K562 (cell line): Measurements from ENCODE around the gene CHMP4B. TPM values are rescaled to one million over a fixed set of nuclear protein-coding genes. Genes with fewer than 3 reads are reported as not detected.

Experiments used
- ASH1L ChIP-seq: fragments of 450-650 bp; IDR thresholded peaks from 2 replicates; pipeline ENCODE4 v1.6.1; 2018; ENCODE audit warnings: borderline replicate concordance, mild to moderate bottlenecking, low read depth; ENCODE audit not compliant: partially characterized antibody
- ATF7 ChIP-seq: fragments of 450-650 bp; IDR thresholded peaks from 2 replicates; pipeline ENCODE4 v1.7.1; 2014; ENCODE audit warnings: mild to moderate bottlenecking, moderate library complexity
- BACH1 ChIP-seq: fragments of 200-800 bp; sonication (Bioruptor generic); IDR thresholded peaks from 2 replicates; pipeline ENCODE4 v1.6.1; 2016; ENCODE audit warnings: missing genetic modification characterization, missing compliant biosample characterization
- CAMTA2 ChIP-seq: fragments of 250-450 bp; sonication (Bioruptor Pico); conservative IDR thresholded peaks from 2 replicates; pipeline ENCODE4 v1.5.1; 2022
- CBFB ChIP-seq: sonication (generic); formaldehyde crosslinking; IDR thresholded peaks from 2 replicates; pipeline ENCODE4 v1.4.0; 2020; ENCODE audit warnings: mild to moderate bottlenecking, missing genetic modification reagents
- ILF3 ChIP-seq: fragments of 450-650 bp; IDR thresholded peaks from 2 replicates; pipeline ENCODE4 v1.6.1; 2018; ENCODE audit warnings: antibody characterized with exemption, mild to moderate bottlenecking, moderate library complexity, borderline replicate concordance
- KDM4B ChIP-seq, 2 experiments: fragments of 450-650 bp in 1 of 2; sonication (generic) in 1 of 2; IDR thresholded peaks; 2 replicates each; pipeline ENCODE4 v1.6.1; 2016 to 2017; ENCODE audit warnings: borderline replicate concordance in 2 of 2, antibody characterized with exemption in 1 of 2, low read depth in 1 of 2, mild to moderate bottlenecking in 1 of 2
- PCBP2 ChIP-seq: fragments of 200-400 bp; formaldehyde crosslinking; IDR thresholded peaks from 2 replicates; pipeline ENCODE4 v1.6.1; 2018; ENCODE audit warnings: low read length, low read depth, mild to moderate bottlenecking, moderate library complexity; ENCODE audit not compliant: poor library complexity, severe bottlenecking
- RFX5 ChIP-seq: IDR thresholded peaks from 2 replicates; pipeline ENCODE4 v1.6.1; 2011; ENCODE audit warnings: low read depth, mild to moderate bottlenecking, improper control_type of control experiment, low read length
- SAFB ChIP-seq: fragments of 200-400 bp; formaldehyde crosslinking; IDR thresholded peaks from 2 replicates; pipeline ENCODE4 v1.6.1; 2017; ENCODE audit warnings: low read depth, low read length, borderline replicate concordance
- SMC3 ChIP-seq: conservative IDR thresholded peaks from 2 replicates; pipeline ENCODE4 v1.6.1; 2011; ENCODE audit warnings: low read depth, low read length, improper control_type of control experiment; ENCODE audit not compliant: insufficient read depth
- STAG1 ChIP-seq: sonication (generic); formaldehyde crosslinking; IDR thresholded peaks from 2 replicates; pipeline ENCODE4 v1.5.0; 2020; ENCODE audit warnings: missing genetic modification reagents, borderline replicate concordance
- WHSC1 ChIP-seq: IDR thresholded peaks from one replicate; pipeline ENCODE4 v1.6.1; 2012; ENCODE audit warnings: low read length, control low read depth, inconsistent platforms
- YY1 ChIP-seq, 3 experiments: IDR thresholded peaks; 2 replicates each; pipeline ENCODE4 v1.6.1; 2011; ENCODE audit warnings: low read length in 2 of 3, mild to moderate bottlenecking in 2 of 3, moderate library complexity in 2 of 3, borderline replicate concordance in 1 of 3, control low read depth in 1 of 3, low read depth in 1 of 3; ENCODE audit not compliant: insufficient read depth in 3 of 3, insufficient replicate concordance in 2 of 3, control insufficient read depth in 1 of 3, insufficient read length in 1 of 3; ENCODE audit errors: extremely low read depth in 1 of 3
- ZNF764 ChIP-seq: fragments of 250-450 bp; sonication (Bioruptor Pico); IDR thresholded peaks from 2 replicates; pipeline ENCODE4 v1.4.0; 2020; ENCODE audit warnings: low read depth, mild to moderate bottlenecking, moderate library complexity
- polyA plus RNA-seq, 8 experiments: library from polyadenylated mRNA; depleted of rRNA in 4 of 8; stranded (reverse) in 5 of 8; unstranded in 3 of 8; fragments of >200 nt; fragmentation: Nextera tagmentation in 2 of 8; fragmentation: Illumina TruSeq in 1 of 8; extraction: Ambion mirVana in 2 of 8; extraction: Trizol in 1 of 8; gene quantifications; 2 replicates each; pipeline versions ENCODE4 v1.2.1 to v1.2.3, GENCODE V29; 2011 to 2014; ENCODE audit warnings: inconsistent platforms in 1 of 8, missing spikeins in 1 of 8
- total RNA-seq, 7 experiments: library from RNA; depleted of rRNA in 6 of 7; stranded (reverse); fragments of >200 nt in 6 of 7; fragmentation: Illumina TruSeq in 2 of 7; extraction: Trizol in 2 of 7; gene quantifications; 2 replicates each; pipeline versions ENCODE4 v1.2.1 to v1.2.3, GENCODE V29; 2011 to 2021; ENCODE audit warnings: low replicate concordance in 1 of 7
- TF ChIP-seq, protein P1 (sequence below), 3 experiments: fragments of 200-800 bp in 1 of 3; fragments of 250-450 bp in 1 of 3; fragments of 450-650 bp in 1 of 3; sonication (Bioruptor Pico) in 1 of 3; sonication (Bioruptor generic) in 1 of 3; formaldehyde crosslinking in 1 of 3; IDR thresholded peaks; 2 replicates each; pipeline versions ENCODE4 v1.6.1 to v1.8.0; 2016 to 2022; ENCODE audit warnings: mild to moderate bottlenecking in 2 of 3, missing genetic modification characterization in 2 of 3, missing compliant biosample characterization in 1 of 3, moderate library complexity in 1 of 3
- TF ChIP-seq, protein P2 (sequence below): sonication (generic); formaldehyde crosslinking; IDR thresholded peaks from 2 replicates; pipeline ENCODE4 v1.8.0; 2022; ENCODE audit warnings: mild to moderate bottlenecking, low read depth, missing genetic modification reagents
- TF ChIP-seq, protein P3 (sequence below), 2 experiments: fragments of 250-450 bp in 1 of 2; fragments of 450-650 bp in 1 of 2; sonication (Bioruptor Pico) in 1 of 2; IDR thresholded peaks; 2 replicates each; pipeline versions ENCODE4 v1.6.1 to v1.8.0; 2016 to 2021; ENCODE audit warnings: mild to moderate bottlenecking in 2 of 2, moderate library complexity in 2 of 2, missing compliant biosample characterization in 1 of 2, missing genetic modification characterization in 1 of 2

The CHMP4B gene
- total and polyA plus RNA-seq, 9 of the 15 experiments (the other 6 are each of a cell fraction or from before 2014, with no cell fraction given) = 1.8 to 64.7 (median 31.8) TPM

DNA sequence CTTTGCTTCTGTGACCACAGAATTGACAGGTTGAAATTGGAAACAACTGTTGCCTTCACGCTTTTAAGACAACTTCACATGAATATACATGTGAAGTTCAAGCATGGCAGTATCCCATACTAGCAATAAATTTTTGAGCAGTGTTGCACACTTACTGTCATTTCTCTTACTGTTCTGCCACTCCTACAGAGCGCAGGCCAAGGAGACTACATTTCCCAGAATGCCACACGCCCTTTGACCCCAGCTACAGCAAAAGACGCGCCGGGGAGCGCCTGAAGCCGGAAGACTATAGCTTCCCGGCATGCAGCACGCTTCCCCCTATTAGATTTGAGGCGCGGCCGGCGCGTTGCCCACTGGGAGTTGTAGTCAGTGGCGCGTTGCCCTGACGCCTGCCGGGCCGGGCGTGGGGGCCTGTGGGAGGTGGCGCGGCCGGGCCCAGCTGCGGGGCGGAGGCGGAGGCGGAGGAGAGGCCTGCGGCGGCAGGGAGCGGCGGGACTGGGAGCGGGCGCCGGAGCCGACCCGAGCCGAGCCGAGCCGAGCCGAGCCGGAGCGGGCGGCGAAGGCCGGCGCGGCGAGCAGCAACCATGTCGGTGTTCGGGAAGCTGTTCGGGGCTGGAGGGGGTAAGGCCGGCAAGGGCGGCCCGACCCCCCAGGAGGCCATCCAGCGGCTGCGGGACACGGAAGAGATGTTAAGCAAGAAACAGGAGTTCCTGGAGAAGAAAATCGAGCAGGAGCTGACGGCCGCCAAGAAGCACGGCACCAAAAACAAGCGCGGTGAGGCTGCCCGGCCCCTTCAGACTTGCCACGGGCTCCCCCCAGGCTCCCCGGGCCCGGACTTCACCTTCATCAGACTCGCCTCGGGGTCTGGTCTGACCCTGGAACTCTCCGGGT lies at the start of gene CHMP4B (continued):
- TF ChIP-seq, protein P1, sequence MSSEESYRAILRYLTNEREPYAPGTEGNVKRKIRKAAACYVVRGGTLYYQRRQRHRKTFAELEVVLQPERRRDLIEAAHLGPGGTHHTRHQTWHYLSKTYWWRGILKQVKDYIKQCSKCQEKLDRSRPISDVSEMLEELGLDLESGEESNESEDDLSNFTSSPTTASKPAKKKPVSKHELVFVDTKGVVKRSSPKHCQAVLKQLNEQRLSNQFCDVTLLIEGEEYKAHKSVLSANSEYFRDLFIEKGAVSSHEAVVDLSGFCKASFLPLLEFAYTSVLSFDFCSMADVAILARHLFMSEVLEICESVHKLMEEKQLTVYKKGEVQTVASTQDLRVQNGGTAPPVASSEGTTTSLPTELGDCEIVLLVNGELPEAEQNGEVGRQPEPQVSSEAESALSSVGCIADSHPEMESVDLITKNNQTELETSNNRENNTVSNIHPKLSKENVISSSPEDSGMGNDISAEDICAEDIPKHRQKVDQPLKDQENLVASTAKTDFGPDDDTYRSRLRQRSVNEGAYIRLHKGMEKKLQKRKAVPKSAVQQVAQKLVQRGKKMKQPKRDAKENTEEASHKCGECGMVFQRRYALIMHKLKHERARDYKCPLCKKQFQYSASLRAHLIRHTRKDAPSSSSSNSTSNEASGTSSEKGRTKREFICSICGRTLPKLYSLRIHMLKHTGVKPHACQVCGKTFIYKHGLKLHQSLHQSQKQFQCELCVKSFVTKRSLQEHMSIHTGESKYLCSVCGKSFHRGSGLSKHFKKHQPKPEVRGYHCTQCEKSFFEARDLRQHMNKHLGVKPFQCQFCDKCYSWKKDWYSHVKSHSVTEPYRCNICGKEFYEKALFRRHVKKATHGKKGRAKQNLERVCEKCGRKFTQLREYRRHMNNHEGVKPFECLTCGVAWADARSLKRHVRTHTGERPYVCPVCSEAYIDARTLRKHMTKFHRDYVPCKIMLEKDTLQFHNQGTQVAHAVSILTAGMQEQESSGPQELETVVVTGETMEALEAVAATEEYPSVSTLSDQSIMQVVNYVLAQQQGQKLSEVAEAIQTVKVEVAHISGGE (CRISPR knock-in tag; IDR thresholded peaks at IDR 0.05) = peak in 1 of 3 experiments; percentile 87; a peak in 2 of 6 replicates
- TF ChIP-seq BACH1 (peak; percentile 89; the same call in 1 of the 2 replicates), ILF3 (no peak), ASH1L (peak; percentile 76), CBFB (CRISPR knock-in tag) (no peak), ATF7 (peak; percentile 83), CAMTA2 (CRISPR knock-in tag) (no peak), YY1 (IDR thresholded peaks at IDR 0.05; ENCODE audit: borderline replicate concordance in 1 of 3, control insufficient read depth in 1 of 3, extremely low read depth in 1 of 3, insufficient read depth in 3 of 3, insufficient read length in 1 of 3, insufficient replicate concordance in 2 of 3, low read depth in 1 of 3, low read length in 2 of 3) (peak in 1 of 3 experiments; percentile 46), STAG1 (CRISPR knock-in tag) (no peak), WHSC1 (no peak), SAFB (no peak), ZNF764 (CRISPR knock-in tag) (no peak), KDM4B (IDR thresholded peaks at IDR 0.05; ENCODE audit: borderline replicate concordance in 2 of 2, low read depth in 1 of 2) (peak in 1 of 2 experiments; percentile 54; a peak in 1 of 4 replicates), SMC3 (no peak), PCBP2 (no peak), RFX5 (no peak)
- TF ChIP-seq, protein P2, sequence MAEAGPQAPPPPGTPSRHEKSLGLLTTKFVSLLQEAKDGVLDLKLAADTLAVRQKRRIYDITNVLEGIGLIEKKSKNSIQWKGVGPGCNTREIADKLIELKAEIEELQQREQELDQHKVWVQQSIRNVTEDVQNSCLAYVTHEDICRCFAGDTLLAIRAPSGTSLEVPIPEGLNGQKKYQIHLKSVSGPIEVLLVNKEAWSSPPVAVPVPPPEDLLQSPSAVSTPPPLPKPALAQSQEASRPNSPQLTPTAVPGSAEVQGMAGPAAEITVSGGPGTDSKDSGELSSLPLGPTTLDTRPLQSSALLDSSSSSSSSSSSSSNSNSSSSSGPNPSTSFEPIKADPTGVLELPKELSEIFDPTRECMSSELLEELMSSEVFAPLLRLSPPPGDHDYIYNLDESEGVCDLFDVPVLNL (CRISPR knock-in tag) = no peak
- TF ChIP-seq, protein P3, sequence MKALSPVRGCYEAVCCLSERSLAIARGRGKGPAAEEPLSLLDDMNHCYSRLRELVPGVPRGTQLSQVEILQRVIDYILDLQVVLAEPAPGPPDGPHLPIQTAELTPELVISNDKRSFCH (CRISPR knock-in tag; IDR thresholded peaks at IDR 0.05) = no peak
- TF ChIP-seq, protein P3 (tag; IDR thresholded peaks at IDR 0.05) = peak; percentile 78
